BLaER1 (cell line): ENCODE results near the gene MRGPRX4.
"Not testable (repeated sequence)": the region's sequence is repeated elsewhere in the genome, so short reads cannot be mapped to it uniquely, and the experiment has no call there.

Source experiments
- H3K27ac ChIP-seq: shearing (Covaris generic); formaldehyde crosslinking; 2 replicates; pipeline ENCODE4 v1.8.1; 2022
- H3K27me3 ChIP-seq: shearing (Covaris generic); formaldehyde crosslinking; 2 replicates; pipeline ENCODE4 v1.8.1; 2022
- H3K36me3 ChIP-seq: shearing (Covaris generic); formaldehyde crosslinking; 2 replicates; pipeline ENCODE4 v1.8.1; 2022
- H3K4me1 ChIP-seq: shearing (Covaris generic); formaldehyde crosslinking; 2 replicates; pipeline ENCODE4 v1.8.1; 2022
- H3K4me2 ChIP-seq: shearing (Covaris generic); formaldehyde crosslinking; 2 replicates; pipeline ENCODE4 v1.8.1; 2022
- H3K4me3 ChIP-seq: shearing (Covaris generic); formaldehyde crosslinking; 2 replicates; pipeline ENCODE4 v1.8.1; 2022
- H3K9ac ChIP-seq: shearing (Covaris generic); formaldehyde crosslinking; 2 replicates; pipeline ENCODE4 v1.8.1; 2022
- H3K9me3 ChIP-seq: shearing (Covaris generic); formaldehyde crosslinking; 2 replicates; pipeline ENCODE4 v1.8.1; 2022
- H4K20me1 ChIP-seq: shearing (Covaris generic); formaldehyde crosslinking; 2 replicates; pipeline ENCODE4 v1.8.1; 2022
- Cebpa-rat ChIP-seq: shearing (Covaris generic); IDR thresholded peaks from 2 replicates; pipeline ENCODE4 v1.8.1; 2022

MRGPRX4 gene

GRCh38 chr11:18168372-18168771 lies 4.3 kb upstream of the MRGPRX4 start:
- no peak overlapping the region for H3K9ac ChIP-seq
- TF ChIP-seq Cebpa-rat: no peak
- H3K4me3 ChIP-seq: no peak overlapping the region
- H3K4me1 ChIP-seq: no peaks in the 10 kb centered on the region
- no peak overlapping the region for H3K27ac ChIP-seq
- no peaks in the 10 kb centered on the region for H3K27me3 ChIP-seq
- H3K9me3 ChIP-seq: 0 out of 2 replicates have a peak, but pooled peaks cover 5% of the 10 kb centered on the region
- H4K20me1 ChIP-seq: no peaks in the 10 kb centered on the region
- H3K36me3 ChIP-seq: no peaks in the 10 kb centered on the region
- no peak overlapping the region for H3K4me2 ChIP-seq

GRCh38 chr11:18171377-18172000 lies 1.1 kb upstream of the MRGPRX4 start:
- Histone ChIP-seq H3K9me3 (0 out of 2 replicates have a peak, but pooled peaks cover 5% of the 10 kb centered on the region), H3K9ac (no peak overlapping the region), H3K27me3 (no peaks in the 10 kb centered on the region), H3K36me3 (no peaks in the 10 kb centered on the region), H3K4me2 (no peak overlapping the region), H3K4me1 (no peaks in the 10 kb centered on the region), H4K20me1 (no peaks in the 10 kb centered on the region), H3K4me3 (no peak overlapping the region), H3K27ac (no peak overlapping the region)
- no peak for TF ChIP-seq Cebpa-rat

GRCh38 chr11:18173225-18173866 lies 709 bp downstream of the MRGPRX4 start:
- Histone ChIP-seq H4K20me1 (no peaks in the 10 kb centered on the region), H3K36me3 (no peaks in the 10 kb centered on the region), H3K4me1 (no peaks in the 10 kb centered on the region), H3K4me2 (no peak overlapping the region), H3K27me3 (no peaks in the 10 kb centered on the region), H3K9me3 (no peaks in the 10 kb centered on the region), H3K9ac (no peak overlapping the region), H3K4me3 (no peak overlapping the region), H3K27ac (no peak overlapping the region)
- TF ChIP-seq Cebpa-rat: no peak

GRCh38 chr11:18188796-18189195 lies 16.2 kb downstream of the MRGPRX4 start:
- H3K27me3 ChIP-seq: no peaks in the 10 kb centered on the region
- H3K4me3 ChIP-seq: no peak overlapping the region
- no peak for TF ChIP-seq Cebpa-rat
- no peaks in the 10 kb centered on the region for H4K20me1 ChIP-seq
- no peak overlapping the region for H3K4me2 ChIP-seq
- no peaks in the 10 kb centered on the region for H3K9me3 ChIP-seq
- H3K36me3 ChIP-seq: no peaks in the 10 kb centered on the region
- no peaks in the 10 kb centered on the region for H3K4me1 ChIP-seq
- H3K9ac ChIP-seq: no peak overlapping the region
- no peak overlapping the region for H3K27ac ChIP-seq

- H3K27ac ChIP-seq, H3K4me1 ChIP-seq, H3K9ac ChIP-seq, H4K20me1 ChIP-seq, H3K4me2 ChIP-seq, H3K36me3 ChIP-seq, H3K27me3 ChIP-seq, H3K4me3 ChIP-seq, H3K9me3 ChIP-seq: not testable (repeated sequence)
Measured at GRCh38 chr11:18189476-18190245, 17.0 kb downstream of the MRGPRX4 start.

GRCh38 chr11:18191376-18191775 lies 18.7 kb downstream of the MRGPRX4 start:
- no peaks in the 10 kb centered on the region for H4K20me1 ChIP-seq
- no peaks in the 10 kb centered on the region for H3K27me3 ChIP-seq
- H3K36me3 ChIP-seq: no peaks in the 10 kb centered on the region
- no peak for TF ChIP-seq Cebpa-rat
- H3K4me2 ChIP-seq: no peak overlapping the region
- H3K4me3 ChIP-seq: no peak overlapping the region
- H3K9ac ChIP-seq: no peak overlapping the region
- H3K9me3 ChIP-seq: no peaks in the 10 kb centered on the region
- no peak overlapping the region for H3K27ac ChIP-seq
- no peaks in the 10 kb centered on the region for H3K4me1 ChIP-seq

GRCh38 chr11:18193010-18193409 lies 20.4 kb downstream of the MRGPRX4 start:
- Histone ChIP-seq H3K27me3 (no peaks in the 10 kb centered on the region), H3K27ac (no peak overlapping the region), H3K4me1 (no peaks in the 10 kb centered on the region), H3K9ac (no peak overlapping the region), H3K4me2 (no peak overlapping the region), H3K9me3 (peaks cover 13% of the 10 kb centered on the region), H3K36me3 (no peaks in the 10 kb centered on the region), H3K4me3 (no peak overlapping the region), H4K20me1 (no peaks in the 10 kb centered on the region)
- TF ChIP-seq Cebpa-rat: no peak

- peaks cover 18% of the 10 kb centered on the region for H3K9me3 ChIP-seq
- no peaks in the 10 kb centered on the region for H4K20me1 ChIP-seq
Measured at GRCh38 chr11:18196532-18196931, 23.9 kb downstream of the MRGPRX4 start.

GRCh38 chr11:18197738-18198137 lies 25.1 kb downstream of the MRGPRX4 start:
- H3K27me3 ChIP-seq, H3K4me2 ChIP-seq, H3K27ac ChIP-seq, H3K36me3 ChIP-seq, H4K20me1 ChIP-seq, H3K9ac ChIP-seq, H3K4me1 ChIP-seq, H3K4me3 ChIP-seq: not testable (repeated sequence)
- peaks cover 18% of the 10 kb centered on the region for H3K9me3 ChIP-seq

More at GRCh38 chr11:18196532-18196931, 23.9 kb downstream of the MRGPRX4 start:
- H3K9ac ChIP-seq: no peak overlapping the region
- no peaks in the 10 kb centered on the region for H3K36me3 ChIP-seq
- no peak overlapping the region for H3K4me3 ChIP-seq
- H3K4me2 ChIP-seq: no peak overlapping the region
- H3K27ac ChIP-seq: no peak overlapping the region
- no peak for TF ChIP-seq Cebpa-rat
- H3K4me1 ChIP-seq: no peaks in the 10 kb centered on the region
- H3K27me3 ChIP-seq: no peaks in the 10 kb centered on the region

GRCh38 chr11:18203723-18204122 lies 31.1 kb downstream of the MRGPRX4 start:
- Histone ChIP-seq H3K27ac (no peak overlapping the region), H3K9me3 (no peaks in the 10 kb centered on the region), H4K20me1 (no peaks in the 10 kb centered on the region), H3K4me2 (no peak overlapping the region), H3K36me3 (no peaks in the 10 kb centered on the region), H3K4me3 (no peak overlapping the region), H3K9ac (no peak overlapping the region), H3K4me1 (no peaks in the 10 kb centered on the region), H3K27me3 (no peaks in the 10 kb centered on the region)
- no peak for TF ChIP-seq Cebpa-rat
